ENCODE results near the gene ACACB. TPM values are rescaled to one million over a fixed set of nuclear protein-coding genes. Genes with fewer than 3 reads are reported as not detected.

ACACB gene
- total RNA-seq, 1 experiment from 2014 or later = 21.7 TPM

DNA sequence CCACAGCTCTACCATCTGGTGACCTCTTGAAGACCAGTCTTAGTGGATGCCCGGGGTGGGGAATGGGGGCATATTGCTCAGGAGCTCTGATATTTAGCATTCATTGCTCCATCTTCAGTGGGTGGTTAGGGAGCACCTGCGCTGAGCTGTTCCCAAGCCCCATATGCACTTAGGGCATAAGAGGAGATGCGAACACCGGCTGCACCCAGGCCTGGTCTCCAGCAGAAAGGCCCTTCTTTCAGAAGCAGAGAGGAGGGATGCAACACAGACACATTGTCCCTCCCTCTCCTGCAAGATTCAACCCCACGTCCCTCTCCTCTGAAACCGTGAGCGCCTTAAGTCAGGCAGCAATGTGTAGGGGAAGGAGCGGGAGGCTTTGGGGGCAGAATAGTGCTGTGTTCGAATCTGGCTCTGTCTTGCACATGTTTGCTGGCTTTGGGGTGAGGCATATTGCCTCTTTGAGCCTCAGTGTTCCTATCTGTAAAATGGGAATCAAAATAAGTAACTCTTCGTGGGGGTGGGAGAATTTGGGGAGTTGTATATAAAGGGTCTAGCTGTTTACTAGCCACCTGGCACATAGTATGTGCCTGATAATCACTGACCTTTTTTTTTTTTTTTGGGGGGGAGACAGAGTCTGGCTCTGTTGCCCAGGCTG is 105.0 kb downstream of the ACACB start:
- Histone ChIP-seq H3F3A (ENCODE audit: low read length, unreplicated experiment) (no peaks in the 10 kb centered on the region), H3K9me2 (replicated peaks; ENCODE audit: low read length) (no peaks in the 10 kb centered on the region), H3K4me3 (ENCODE audit: low read length) (no peak overlapping the region), H3K27me3 (ENCODE audit: low read length) (no peaks in the 10 kb centered on the region), H3K9me3 (ENCODE audit: low read length) (no peaks in the 10 kb centered on the region), H4K20me1 (ENCODE audit: low read length) (no peaks in the 10 kb centered on the region), H2AFZ (ENCODE audit: low read length) (no peak overlapping the region), H3K9ac (ENCODE audit: low read length) (no peak overlapping the region), H3K27ac (ENCODE audit: low read length) (no peak overlapping the region), H3K4me1 (ENCODE audit: insufficient read depth, low read length) (no peaks in the 10 kb centered on the region), H3K36me3 (ENCODE audit: low read depth, low read length) (0 out of 2 replicates have a peak, but pooled peaks cover 12% of the 10 kb centered on the region), H3K79me2 (ENCODE audit: low read length) (no peaks in the 10 kb centered on the region), H3K4me2 (ENCODE audit: low read length) (no peak overlapping the region)
- no TSS peak for BruUV-seq (replicated peaks)
- ChIA-PET CTCF (interaction anchor here (0.7 kb wide), 1 partner anchor 211 kb away, joined by 4 read pairs; no protein-coding TSS in a partner anchor), POLR2A (ENCODE audit: unreplicated experiment) (no interaction called here)
- no peak for ATAC-seq
- intact Hi-C loops (cut with micrococcal nuclease) = no loop called here
- TF ChIP-seq, protein P1, sequence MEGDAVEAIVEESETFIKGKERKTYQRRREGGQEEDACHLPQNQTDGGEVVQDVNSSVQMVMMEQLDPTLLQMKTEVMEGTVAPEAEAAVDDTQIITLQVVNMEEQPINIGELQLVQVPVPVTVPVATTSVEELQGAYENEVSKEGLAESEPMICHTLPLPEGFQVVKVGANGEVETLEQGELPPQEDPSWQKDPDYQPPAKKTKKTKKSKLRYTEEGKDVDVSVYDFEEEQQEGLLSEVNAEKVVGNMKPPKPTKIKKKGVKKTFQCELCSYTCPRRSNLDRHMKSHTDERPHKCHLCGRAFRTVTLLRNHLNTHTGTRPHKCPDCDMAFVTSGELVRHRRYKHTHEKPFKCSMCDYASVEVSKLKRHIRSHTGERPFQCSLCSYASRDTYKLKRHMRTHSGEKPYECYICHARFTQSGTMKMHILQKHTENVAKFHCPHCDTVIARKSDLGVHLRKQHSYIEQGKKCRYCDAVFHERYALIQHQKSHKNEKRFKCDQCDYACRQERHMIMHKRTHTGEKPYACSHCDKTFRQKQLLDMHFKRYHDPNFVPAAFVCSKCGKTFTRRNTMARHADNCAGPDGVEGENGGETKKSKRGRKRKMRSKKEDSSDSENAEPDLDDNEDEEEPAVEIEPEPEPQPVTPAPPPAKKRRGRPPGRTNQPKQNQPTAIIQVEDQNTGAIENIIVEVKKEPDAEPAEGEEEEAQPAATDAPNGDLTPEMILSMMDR (conservative IDR thresholded peaks at IDR 0.05; ENCODE audit: low read depth, low read length) = no peak
- TF ChIP-seq EZH2phosphoT487 (IDR thresholded peaks at IDR 0.05; ENCODE audit: borderline replicate concordance, low read length) (no peak), EZH2 (IDR thresholded peaks at IDR 0.05; ENCODE audit: low read length, unreplicated experiment) (no peak)
- DNase-seq = no peak

DNA sequence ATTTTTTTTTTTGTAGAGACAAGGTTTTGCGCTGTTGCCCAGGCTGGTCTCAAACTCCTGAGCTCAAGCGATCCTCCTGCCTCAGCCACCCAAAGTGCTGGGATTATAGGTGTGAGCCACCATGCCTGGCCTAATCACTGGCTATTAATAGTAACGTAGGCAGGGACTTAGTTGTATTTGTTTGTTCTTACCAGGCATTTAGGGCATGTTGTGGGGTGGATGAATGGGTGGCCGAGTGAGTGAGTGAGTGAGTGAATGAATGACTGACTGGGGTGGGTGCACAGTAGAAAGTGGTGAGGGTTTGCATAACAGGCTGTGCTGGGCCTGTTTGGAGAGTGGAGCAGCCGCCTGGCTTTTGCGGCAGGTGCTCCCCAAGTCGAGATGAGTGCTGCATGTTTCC is 105.7 kb downstream of the ACACB start:
- BruUV-seq (replicated peaks) = no TSS peak

DNA sequence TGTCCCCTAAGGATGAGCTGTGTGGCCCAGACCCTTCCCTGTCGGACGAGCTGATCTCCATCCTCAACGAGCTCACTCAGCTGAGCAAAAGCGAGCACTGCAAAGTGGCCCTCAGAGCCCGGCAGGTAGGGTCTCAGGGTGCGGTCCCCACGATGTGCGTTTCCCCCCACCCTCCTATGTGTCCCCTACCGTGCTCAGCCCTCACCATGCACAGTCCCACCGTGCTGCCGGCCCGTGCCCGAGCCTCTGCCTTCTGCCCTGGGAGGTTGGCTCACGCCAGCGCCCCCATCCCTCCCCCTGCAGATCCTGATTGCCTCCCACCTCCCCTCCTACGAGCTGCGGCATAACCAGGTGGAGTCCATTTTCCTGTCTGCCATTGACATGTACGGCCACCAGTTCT is 106.1 kb downstream of the ACACB start:
- TF ChIP-seq EZH2phosphoT487 (IDR thresholded peaks at IDR 0.05; ENCODE audit: borderline replicate concordance, low read length) = no peak
- no peak for TF ChIP-seq EZH2 (IDR thresholded peaks at IDR 0.05; ENCODE audit: low read length, unreplicated experiment)
- TF ChIP-seq, protein P1 (conservative IDR thresholded peaks at IDR 0.05; ENCODE audit: low read depth, low read length) = no peak
- ChIA-PET POLR2A (ENCODE audit: unreplicated experiment) (no interaction called here), CTCF (no interaction called here)
- no peak overlapping the region for H3K4me3 ChIP-seq (ENCODE audit: low read length)
- no peak overlapping the region for H3K9ac ChIP-seq (ENCODE audit: low read length)
- H4K20me1 ChIP-seq (ENCODE audit: low read length) = no peaks in the 10 kb centered on the region
- H3K36me3 ChIP-seq (ENCODE audit: low read depth, low read length) = 0 out of 2 replicates have a peak, but pooled peaks cover 12% of the 10 kb centered on the region
- no TSS peak for BruUV-seq (replicated peaks)
- no peak overlapping the region for H3K27ac ChIP-seq (ENCODE audit: low read length)
- H3K4me1 ChIP-seq (ENCODE audit: insufficient read depth, low read length) = no peaks in the 10 kb centered on the region
- no peak overlapping the region for H2AFZ ChIP-seq (ENCODE audit: low read length)
- intact Hi-C loops (cut with micrococcal nuclease) = no loop called here
- H3K9me2 ChIP-seq (replicated peaks; ENCODE audit: low read length) = no peaks in the 10 kb centered on the region
- DNase-seq = no peak
- H3K79me2 ChIP-seq (ENCODE audit: low read length) = no peaks in the 10 kb centered on the region
- no peaks in the 10 kb centered on the region for H3K27me3 ChIP-seq (ENCODE audit: low read length)
- H3K4me2 ChIP-seq (ENCODE audit: low read length) = no peak overlapping the region
- no peak for ATAC-seq
- no peaks in the 10 kb centered on the region for H3F3A ChIP-seq (ENCODE audit: low read length, unreplicated experiment)
- H3K9me3 ChIP-seq (ENCODE audit: low read length) = no peaks in the 10 kb centered on the region

More for the DNA sequence above, 105.7 kb downstream of the ACACB start:
- H3K4me2 ChIP-seq (ENCODE audit: low read length) = no peak overlapping the region
- H3K27ac ChIP-seq (ENCODE audit: low read length) = no peak overlapping the region
- intact Hi-C loops (cut with micrococcal nuclease) = no loop called here
- DNase-seq = no peak
- H3K4me1 ChIP-seq (ENCODE audit: insufficient read depth, low read length) = no peaks in the 10 kb centered on the region
- H2AFZ ChIP-seq (ENCODE audit: low read length) = no peak overlapping the region
- TF ChIP-seq EZH2 (IDR thresholded peaks at IDR 0.05; ENCODE audit: low read length, unreplicated experiment) (no peak), EZH2phosphoT487 (IDR thresholded peaks at IDR 0.05; ENCODE audit: borderline replicate concordance, low read length) (no peak)
- TF ChIP-seq, protein P1 (conservative IDR thresholded peaks at IDR 0.05; ENCODE audit: low read depth, low read length) = no peak
- H3K4me3 ChIP-seq (ENCODE audit: low read length) = no peak overlapping the region
- no peak for ATAC-seq
- H3K9me2 ChIP-seq (replicated peaks; ENCODE audit: low read length) = no peaks in the 10 kb centered on the region
- H3K79me2 ChIP-seq (ENCODE audit: low read length) = no peaks in the 10 kb centered on the region
- ChIA-PET CTCF (no interaction called here), POLR2A (ENCODE audit: unreplicated experiment) (no interaction called here)
- H4K20me1 ChIP-seq (ENCODE audit: low read length) = no peaks in the 10 kb centered on the region
- no peaks in the 10 kb centered on the region for H3K27me3 ChIP-seq (ENCODE audit: low read length)
- no peak overlapping the region for H3K9ac ChIP-seq (ENCODE audit: low read length)
- H3F3A ChIP-seq (ENCODE audit: low read length, unreplicated experiment) = no peaks in the 10 kb centered on the region
- 0 out of 2 replicates have a peak, but pooled peaks cover 12% of the 10 kb centered on the region for H3K36me3 ChIP-seq (ENCODE audit: low read depth, low read length)
- no peaks in the 10 kb centered on the region for H3K9me3 ChIP-seq (ENCODE audit: low read length)
